DMS79 treated with DMSO at 0.1 percent for 48 hours (cell line): Measurements from ENCODE around the gene IDI1.
"Not testable (repeated sequence)": the region's sequence is repeated elsewhere in the genome, so short reads cannot be mapped to it uniquely, and the experiment has no call there.

Experiments used
- DNase-seq: peaks from one replicate; lab custom pipeline; 2025; lab: John Stamatoyannopoulos, UW

Gene IDI1

DNA sequence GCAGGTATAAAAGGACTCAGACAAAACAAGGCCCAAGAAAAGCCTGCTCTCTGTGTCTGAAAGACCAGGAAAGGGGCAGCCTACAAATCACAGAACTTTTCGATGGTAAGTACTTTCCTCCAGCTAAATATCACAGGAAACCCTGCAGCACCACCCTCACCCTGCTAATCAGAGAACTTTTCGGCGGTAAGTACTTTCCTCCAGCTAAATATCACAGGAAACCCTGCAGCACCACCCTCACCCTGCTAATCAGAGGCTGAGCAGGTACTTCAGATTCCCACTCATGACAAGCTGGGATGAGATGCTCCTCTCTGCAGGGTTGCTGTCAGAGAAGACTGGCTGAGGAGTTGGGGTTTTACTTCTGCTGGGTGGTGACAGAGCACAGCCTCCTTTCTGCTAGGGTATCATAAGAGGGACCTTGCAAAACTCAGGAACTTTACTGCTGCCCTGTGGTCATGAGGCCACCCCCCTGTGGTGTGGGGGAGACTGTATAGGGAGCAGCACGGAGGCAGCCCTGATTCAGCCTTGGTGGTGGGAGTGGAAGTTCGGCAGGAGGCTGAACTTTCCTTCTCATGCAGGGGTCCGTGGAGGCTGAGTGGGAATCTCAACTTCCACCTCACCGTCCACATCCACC lies 14.4 kb upstream of the IDI1 start:
- no peak for DNase-seq

DNA sequence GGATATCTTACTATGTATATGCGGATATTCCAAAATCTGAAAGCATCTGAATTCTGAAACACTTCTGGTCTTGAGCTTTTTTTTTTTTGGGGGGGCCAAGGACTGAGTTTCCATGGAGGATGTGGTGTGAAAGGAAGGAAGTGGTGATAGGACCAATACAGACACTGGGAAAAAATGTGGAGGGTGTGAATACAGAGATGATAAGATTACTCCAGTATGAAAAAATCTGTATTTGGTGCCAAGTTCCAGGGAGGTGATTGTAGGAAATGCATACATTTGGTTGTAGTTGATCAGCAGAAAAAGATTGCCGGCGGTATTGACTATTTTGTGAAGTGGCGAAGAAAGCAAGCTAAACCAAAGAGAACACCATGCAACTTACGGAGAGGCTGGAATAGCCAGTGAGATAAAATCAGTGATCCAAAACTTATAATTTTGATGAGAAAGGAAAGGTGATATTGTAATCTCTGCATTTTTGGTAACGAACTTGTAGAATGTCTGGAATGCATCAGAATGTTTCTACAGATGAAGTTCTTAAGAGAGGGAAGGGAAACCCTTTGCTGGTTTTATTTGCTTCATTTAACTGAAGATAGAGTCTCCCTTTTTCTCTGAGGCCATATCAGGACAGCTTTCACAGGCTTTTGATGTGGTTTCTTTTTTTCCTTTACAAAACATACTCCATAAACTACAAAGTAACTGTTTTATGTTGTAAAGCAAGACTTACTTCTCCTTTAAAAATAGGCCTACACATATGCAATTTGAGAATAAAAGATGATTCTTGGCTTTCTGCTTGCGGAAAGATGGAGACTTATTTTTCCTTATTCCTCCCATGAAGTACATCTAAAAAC lies 13.2 kb upstream of the IDI1 start:
- DNase-seq: no peak

DNA sequence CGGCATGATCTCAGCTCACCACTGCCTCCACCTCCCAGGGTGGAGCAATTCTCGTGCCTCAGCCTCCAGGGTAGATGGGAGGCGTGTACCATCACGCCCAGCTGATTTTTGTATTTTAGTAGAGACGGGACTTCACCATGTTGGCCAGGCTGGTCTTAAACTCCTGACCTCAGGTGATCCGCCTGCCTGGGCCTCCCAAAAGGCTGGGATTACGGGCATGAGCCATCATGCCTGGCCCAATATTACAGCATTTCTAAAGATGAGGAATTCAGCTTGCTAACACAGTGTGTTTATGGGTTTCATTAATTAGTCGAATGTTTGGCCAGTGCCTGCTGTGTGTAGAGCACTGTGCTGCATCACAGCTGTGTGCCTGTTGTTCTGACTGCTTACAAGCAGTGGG lies 11.0 kb upstream of the IDI1 start:
- no peak for DNase-seq

DNA sequence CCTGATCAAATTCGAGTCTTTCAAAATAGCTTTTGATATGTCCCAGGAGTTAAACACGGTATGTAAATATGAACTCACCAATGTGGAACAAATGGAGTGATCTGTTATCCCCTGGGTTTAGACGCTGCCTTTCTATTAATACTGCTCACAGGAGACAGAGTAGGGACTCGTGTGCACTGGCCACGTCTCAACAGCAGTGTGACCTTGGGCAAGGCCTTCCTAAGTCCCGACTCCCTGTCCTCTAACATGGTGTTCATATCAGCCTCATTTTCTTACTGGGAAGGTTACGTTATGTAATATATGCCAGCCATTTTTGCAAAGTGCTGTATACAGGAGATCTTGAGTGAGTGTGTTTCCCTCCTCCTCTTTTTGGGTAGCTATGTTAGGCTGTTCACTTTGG lies 9.1 kb upstream of the IDI1 start:
- no peak for DNase-seq

DNA sequence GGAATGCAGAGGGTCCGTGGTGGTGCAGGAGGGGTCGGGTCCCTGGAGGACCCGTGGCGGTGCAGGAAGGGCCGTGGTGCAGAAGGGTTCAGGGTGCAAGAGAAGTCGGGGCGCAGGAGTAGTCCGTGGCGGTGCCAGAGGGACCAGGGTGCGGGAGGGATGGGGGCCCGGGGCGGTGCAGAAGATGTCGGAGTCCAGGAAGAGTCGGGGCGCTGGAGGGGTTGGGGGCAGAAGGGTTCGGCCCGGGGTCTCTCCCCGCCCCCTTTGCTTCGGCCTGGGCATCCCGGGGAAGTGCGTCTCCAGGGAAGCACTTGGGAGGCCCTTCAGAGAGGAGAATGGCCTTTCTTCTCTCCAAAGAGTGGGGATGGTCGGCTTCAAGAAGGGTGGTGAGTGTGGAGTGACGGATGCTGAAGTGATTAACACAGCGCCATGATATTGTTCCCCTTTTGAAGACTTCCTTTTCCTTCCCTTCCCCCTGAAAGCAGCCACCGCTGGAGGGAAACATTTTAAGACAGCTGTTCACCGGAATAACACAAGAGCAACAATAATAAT lies 8.3 kb upstream of the IDI1 start:
- DNase-seq: no peak

DNA sequence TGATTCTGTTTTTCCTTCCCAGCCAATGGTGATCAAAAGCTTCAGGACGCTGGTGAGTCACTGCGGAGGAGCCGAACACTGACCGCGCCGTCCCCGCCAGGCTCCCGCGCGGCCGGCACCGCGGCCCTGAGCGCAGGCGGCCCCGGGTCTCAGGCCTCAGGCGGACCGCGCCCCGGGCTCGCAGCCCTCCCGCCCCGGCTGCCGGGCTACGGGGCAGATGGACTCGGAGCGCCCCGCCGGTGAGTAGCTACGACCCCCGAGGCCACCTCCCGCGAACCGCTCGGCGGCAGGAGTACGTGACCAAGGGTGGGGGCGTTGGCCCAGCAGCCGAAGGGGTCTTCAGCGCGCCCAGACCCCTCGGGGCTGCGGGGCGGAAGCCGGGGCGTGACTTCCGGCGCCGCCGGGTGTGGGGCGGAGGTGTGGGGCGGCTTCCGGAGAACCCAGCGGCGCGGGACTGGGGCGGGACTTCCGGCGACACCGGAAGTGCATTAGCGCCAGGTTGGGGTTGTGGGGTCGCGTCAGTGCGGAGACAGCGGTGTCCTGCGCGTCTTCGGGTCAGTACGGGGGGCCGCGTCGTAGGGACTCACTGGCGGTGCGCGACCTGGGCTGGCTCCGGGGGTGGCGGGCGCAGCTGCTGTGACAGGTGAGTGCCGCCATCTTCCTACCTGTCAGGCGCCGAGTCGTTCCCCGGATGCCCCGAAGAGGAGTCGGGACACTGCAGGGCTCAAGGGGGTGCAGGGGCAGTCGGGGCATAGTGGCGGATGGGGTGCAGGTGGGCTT lies 7.6 kb upstream of the IDI1 start, which contains the start of gene WDR37:
Gene WDR37, plus strand, starts transcription at position 60 of the 780 bp plus-strand sequence. CDS start 15,771 bp downstream, outside the sequence.
- peak; percentile 12 for DNase-seq

DNA sequence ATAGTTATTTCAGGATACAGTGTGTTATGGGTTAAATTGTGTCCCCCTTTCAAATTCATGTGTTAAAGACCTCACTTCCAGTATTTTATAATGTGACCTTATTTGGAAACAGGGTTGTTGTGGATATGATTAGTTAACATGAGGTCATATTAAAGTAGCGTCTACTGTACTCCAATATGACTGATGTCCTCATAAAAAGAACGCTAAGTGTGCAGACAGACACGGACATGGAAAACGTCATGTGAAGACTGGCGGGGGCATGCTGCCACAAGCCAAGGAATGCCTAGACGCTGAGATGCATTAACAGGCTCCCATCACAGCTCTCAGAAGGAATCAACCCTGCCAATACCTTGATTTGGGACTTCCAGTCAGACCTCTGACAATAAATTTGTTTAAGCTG lies 5.8 kb upstream of the IDI1 start:
- DNase-seq: no peak

DNA sequence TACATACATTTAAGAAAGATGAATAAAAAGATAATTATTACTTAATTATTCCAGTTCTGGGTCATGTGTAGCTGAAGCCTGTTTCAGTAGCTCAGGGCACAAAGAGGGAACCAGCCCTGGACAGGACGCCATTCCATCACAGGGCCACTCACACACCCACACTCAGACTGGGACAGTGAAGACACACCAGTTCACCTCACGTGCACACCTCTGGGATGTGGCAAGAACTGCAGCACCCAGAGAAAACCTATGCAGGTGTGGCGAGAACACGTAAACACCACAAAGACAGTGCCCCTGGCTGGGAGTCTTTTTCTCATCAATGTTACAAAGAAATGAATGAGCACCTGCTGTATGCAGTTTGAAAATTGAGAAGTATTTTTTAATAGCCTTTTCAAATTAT lies 1.6 kb upstream of the IDI1 start:
- DNase-seq: no peak

DNA sequence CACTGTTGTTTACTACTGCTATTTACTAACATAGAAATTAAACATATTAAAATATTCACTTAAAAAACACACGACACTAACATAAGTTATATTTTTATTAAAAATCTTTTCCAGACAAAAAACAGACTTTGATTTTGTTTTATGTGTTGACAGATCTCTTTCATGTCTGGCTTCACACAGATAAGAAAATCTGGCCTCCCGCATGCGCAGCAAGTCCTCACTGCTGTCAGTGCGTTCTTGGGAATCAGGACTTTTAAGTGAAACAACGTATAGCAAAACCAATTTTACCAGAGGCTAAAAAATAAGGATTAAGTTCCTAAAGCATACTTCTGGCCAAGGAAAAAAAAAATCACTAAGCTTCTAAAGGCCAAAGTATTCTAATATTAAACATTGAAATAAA lies 1.2 kb upstream of the IDI1 start:
- DNase-seq: no peak

DNA sequence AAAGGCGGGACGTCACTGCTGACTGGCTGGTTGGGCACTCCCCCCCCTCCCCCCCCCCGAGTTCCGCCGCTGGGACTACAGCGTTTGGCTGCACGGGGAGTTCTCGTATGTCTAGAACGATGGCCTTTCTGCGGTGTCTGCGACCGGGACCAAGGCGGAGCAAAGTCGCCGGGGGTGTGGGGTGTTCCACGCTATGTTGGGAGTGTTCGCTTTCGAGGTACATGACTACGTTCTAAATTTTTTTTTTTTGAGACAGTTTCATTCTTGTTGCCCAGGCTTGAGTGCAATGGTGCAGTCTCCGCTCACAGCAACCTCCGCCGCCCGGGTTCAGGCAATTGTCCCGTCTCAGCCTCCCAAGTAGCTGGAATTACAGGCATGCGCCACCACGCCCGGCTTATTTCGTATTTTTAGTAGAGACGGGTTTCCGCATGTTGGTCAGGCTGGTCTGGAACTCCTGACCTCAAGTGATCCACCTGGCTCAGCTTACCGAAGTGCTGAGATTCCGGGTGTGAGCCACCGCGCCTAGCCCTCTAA lies 573 bp upstream of the IDI1 start:
- DNase-seq: no peak

DNA sequence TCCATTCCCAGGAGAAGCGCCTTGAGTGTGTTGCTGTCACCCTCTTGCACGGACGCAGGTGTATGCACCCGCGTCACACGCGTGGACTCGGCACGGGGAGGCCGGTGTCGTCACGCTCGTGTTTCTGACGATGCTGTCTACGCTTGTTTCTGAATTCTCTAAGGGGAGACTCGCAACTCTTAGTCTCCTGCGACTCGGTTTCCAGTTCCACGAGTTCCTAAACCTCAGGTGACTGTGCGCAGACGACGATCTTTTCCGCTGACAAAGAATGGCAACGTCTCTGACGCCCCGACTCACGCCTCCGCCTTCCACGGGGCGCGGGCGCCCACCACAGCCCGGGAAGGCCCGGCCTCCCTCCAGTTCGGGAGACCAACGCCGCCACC lies 579 bp downstream of the IDI1 start:
- no peak for DNase-seq

DNA sequence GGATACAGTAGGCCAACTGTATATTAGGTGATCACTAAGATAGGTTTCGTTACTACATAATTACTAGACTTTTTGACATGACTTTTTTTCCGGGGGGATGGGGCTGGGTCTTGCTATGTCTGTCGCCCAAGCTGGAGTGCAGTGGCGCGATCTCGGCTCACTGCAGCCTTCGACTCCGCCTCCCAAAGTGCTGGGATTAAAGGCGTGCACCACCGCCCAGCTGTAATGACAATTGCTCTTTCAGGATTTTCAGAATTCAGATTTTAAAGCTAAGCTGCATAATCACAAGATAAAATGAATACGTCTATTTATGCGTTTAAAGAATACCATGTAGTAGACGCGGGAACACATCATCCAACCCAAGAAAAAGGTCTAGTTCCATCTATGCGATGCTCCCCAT lies 982 bp downstream of the IDI1 start:
- DNase-seq: no peak

DNA sequence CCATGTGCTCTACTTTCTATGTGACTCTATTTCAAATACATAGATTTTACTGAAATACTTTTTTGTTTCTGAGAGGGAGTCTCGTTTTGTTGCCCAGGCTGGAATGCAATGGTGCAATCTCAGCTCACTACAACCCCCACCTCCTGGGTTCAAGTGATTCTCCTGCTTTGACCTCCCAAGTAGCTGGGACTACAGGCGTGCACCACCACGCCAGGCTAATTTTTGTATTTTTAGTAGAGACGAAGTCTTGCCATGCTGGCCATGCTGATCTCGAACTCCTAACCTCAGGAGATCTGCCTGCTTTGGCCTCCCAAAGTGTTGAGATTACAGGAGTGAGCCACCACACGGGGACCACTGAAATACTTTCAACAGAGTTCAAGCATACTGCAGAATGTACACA lies 3.5 kb downstream of the IDI1 start:
- DNase-seq: no peak

DNA sequence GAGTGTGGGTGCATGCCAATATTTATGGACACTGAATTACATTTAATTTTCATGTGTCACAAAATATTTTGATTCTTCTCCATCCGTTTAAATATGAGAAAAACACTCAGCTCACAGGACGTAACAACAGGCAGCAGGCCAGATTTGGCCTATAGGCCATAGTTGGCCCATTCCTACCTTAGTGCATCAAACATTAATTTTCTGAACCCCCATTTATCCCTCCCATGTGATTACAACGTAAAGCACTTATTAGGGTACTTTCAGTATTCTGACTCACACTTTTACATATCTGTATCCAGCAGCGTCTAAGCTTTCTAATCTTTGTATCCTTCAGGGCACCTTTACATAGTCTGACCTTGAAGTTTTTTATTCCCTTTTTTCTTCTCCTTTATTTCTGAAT lies 4.0 kb downstream of the IDI1 start:
- DNase-seq: no peak

DNA sequence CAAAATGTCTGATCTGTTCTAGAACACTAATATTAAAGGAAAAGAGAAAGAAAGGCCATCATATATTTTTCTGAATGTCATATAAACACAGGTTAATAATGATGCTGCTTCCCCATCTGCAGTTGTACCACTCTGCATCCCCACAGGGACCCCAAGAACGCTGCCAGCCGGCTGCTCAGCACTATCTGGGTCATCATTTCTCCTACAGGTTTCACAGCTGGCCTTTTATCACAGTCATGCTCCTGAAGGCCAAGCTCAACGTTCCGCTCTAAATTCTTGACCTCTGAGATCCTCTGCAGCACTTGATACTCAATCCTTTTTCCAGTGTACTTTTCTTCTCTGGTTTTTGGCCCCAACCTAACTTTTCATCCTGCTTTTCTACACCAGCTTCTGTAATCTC lies 4.8 kb downstream of the IDI1 start:
- no peak for DNase-seq

DNA sequence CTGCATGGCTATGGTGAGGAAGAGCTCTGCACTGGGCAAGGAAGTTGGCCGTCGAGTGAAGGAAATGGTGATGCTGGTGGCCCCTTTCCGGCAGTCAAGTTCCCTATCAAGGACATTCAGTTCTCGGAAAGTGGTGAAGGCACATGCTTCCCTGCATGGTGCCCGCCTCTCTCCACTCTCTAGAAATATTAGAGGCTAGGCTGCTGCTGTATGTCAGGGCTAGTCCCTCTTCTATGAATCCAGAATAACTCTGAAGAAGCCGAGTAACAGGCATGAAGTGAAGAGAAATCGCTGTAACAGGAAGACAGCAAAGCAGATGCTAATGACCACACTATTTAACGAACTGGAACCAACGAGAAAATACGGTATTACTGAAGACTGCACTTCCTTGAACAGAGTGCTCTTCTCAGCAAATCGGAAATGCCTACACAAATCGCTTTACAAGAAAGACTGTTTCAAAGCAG lies 5.4 kb downstream of the IDI1 start:
- no peak for DNase-seq

DNA sequence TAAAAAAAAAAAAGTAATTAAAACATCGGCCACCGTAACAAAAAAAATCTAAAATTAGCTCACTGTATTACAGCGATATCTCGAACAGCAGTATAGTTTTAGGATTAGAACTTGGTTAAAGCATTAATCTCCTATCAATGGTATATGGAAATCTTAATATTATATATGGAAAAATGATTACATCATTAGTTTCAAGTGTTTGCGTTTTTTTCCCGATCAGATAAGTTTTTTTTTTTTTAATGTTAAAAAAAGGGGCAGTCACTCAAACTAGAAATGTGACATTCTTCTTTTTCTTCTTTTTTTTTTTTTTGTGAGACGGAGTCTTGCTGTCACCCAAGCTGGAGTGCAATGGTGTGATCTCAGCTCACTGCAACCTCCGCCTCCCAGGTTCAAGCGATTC lies 7.4 kb downstream of the IDI1 start:
- DNase-seq: no peak

DNA sequence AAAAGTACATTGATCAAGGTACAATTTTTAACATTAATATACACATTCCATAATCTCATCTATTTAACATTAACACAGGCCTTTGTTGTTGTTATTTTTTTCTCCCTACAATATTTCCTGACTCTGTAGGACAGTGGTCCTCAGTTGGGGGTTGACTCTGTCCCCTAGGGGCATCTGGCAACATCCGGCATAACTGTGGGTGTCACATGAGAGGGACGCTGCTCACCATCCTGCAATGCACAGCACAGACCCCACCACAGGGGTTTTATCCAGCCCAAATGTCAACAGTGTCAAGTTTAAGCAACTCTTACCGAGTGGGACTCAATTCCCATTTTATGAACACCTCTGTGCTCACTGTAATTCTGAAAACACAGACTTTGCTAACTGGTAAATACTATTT lies 8.8 kb downstream of the IDI1 start:
- no peak for DNase-seq

DNA sequence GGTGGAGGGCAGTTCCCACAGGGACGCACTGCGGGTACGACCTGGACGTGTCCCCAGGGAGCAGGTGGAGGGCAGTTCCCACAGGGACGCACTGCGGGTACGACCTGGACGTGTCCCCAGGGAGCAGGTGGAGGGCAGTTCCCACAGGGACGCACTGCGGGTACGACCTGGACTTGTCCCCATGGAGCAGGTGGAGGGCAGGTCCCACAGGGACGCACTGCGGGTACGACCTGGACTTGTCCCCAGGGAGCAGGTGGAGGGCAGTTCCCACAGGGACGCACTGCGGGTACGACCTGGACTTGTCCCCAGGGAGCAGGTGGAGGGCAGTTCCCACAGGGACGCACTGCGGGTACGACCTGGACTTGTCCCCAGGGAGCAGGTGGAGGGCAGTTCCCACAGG lies 10.2 kb downstream of the IDI1 start:
- not testable (repeated sequence) for DNase-seq

DNA sequence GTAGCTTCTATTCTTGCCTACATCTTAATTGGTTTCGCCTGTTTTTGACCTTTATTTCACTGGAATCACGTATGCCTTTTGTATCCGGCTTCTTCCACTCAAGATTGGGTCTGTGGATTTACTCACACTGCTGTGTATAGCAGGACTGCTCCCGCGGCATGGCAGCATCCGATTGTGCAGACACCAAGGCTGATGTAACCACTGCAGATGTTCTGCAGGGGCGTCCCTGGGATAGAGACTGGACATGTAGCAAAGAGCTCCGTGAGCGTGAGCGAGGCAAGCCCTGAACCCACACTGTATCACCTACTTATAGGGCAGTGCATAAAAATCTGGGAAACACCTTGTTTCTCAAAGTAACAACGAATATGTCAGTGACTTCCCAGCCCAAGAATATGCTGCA lies 11.8 kb downstream of the IDI1 start:
- DNase-seq: no peak

DNA sequence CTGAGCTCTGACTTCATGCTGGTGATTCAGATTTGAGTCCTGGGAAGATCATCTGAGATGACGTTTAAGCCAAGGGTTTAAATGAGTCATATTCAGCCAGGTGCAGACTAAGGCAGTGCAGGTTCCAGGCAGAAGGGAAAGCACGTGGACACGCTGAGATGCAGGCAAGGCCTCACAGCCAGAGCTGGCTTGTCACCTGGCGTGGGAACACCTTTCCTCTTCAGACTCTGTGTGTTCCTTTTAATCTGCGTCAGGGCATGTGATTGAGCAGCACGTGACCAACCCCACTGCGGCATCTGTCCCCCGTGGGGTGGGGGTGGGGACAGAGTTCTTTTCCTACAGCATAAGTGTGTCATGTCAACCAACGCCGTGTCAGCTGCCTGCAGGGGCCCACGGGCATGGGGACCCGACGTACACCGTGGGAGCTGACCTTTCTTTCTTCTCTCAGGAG lies 12.6 kb downstream of the IDI1 start:
- no peak for DNase-seq

DNA sequence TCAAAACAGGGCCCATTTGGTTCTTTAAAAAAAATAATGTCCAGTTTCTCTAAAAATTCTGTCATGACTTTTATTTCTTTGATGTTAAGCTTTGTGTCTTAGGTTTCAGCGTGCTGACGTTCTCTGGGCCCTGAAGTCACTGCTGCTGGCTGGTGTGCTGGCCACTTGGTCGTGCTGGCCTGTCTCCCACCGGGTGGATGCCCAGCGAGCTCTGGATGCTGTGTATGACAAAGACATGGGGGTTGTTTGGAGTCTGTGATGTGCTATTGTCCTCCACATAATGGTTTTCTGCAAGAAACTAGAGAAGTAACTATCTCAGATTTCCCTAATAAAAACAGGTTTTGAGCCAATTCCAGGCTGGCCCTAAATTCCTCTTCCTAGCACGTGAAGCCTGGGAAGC lies 13.7 kb downstream of the IDI1 start:
- DNase-seq: no peak
